CD4-positive, alpha-beta T cell treated with Interleukin-6 for 4 hours (primary cell): ENCODE data around the gene MBNL1.

Experiments used
- DNase-seq: peaks from one replicate; pipeline ENCODE4 v3.0.0-alpha.2; 2020; ENCODE audit warnings: mixed read lengths

The MBNL1 gene

DNA sequence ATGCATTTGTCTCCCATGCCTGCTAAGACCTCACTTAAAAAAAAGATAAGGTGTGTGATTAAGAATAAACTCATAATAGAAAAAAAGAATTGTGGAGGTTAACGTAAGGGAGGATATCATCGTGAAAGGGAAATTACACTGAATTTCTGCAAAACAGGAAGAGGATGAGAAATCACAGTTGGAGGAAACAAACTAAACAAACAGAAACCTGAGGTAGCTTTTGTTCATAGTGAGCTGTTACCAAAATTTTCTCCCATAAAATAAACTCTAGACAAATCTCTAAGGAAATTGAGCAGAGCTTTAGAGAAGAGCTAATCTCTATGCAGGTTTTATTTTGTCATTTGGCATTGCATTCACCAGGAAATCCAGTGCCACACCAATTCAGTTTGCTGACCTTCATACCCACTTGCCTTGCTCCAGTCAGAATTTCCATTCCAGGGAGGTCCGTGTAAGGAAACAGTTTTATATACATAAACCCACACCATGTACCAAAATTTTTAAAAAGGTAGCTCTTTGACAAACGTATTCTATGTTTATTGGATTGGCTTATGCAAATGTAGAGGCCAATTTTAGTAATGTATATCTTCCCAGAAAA lies 231.2 kb downstream of the MBNL1 start:
- no peak for DNase-seq

- DNase-seq: no peak
These were observed 237.2 kb downstream of the MBNL1 start for GRCh38 chr3:152505926-152506325.

DNA sequence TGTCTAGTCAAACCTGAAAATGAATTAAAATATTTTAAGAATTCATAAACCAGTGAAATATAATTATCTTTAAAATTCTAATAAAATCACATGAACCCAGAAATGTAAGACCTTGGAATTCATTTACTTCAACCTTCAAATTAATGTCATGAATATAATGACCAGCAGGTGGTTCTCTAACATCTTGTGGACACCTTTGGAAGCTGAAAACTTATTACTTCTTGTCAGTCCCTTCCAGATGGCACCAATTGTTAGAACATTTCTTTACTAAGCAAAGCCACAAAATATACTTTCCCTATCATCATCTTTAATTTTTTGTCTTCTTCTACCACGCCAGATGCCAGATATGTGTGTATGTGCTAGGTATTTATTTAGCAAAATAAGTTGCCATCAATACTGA lies 240.0 kb downstream of the MBNL1 start:
- DNase-seq: no peak

DNA sequence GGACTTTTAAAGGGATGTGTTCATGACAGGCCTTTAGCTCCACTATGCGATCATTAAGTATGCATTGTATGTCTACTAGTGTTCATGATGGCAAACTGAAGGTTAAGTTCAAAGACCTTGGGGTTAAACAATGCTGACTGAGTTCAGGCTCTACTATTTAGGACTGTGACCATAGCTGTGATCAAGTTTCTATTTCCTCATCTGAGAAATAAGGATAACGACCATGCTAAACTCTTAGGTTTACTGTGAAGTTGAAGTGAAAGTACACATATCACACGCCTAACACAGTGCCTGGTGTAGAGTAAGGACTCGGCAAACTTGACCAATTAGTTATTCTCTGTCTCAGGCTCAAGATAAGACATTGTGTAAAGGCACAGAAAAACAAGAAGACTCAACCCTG lies 243.2 kb downstream of the MBNL1 start:
- no peak for DNase-seq

DNA sequence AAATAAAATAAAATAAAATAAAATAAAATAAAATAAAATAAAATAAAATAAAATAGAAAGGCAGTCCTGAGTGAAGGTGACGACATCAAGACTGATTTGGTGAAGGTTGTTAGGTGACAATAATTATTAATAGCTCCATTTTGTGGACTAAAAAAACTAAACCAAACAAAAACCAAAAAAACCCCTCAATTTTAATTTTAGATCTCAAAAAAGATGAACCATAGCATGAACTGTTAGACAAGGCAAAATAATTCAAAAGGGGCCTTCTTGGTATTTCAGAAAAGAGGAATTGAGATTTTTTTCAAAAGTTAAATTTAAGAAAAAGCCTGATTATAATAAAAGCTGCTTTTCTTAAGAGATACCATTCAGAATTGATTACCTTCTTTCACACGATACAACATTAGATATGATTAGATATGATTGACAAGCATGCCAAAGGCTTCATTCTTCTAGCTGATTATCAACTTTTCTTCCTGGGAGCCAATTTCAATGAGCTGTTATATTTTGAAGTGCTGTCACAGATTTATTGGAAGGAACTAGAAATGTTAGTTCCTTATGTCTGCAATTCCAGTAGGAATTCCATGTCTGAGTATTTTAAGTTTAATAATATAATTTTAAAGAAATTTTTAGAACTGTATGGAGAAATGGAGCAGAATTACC lies 244.7 kb downstream of the MBNL1 start:
- DNase-seq: no peak
